ENCODE measurements around the gene CETN1. TPM values are rescaled to one million over a fixed set of nuclear protein-coding genes. Genes with fewer than 3 reads are reported as not detected.

Gene CETN1
- 1 to 10 TPM in 1 of 2 donors, not detected in 1; 8.7 TPM for total RNA-seq

DNA sequence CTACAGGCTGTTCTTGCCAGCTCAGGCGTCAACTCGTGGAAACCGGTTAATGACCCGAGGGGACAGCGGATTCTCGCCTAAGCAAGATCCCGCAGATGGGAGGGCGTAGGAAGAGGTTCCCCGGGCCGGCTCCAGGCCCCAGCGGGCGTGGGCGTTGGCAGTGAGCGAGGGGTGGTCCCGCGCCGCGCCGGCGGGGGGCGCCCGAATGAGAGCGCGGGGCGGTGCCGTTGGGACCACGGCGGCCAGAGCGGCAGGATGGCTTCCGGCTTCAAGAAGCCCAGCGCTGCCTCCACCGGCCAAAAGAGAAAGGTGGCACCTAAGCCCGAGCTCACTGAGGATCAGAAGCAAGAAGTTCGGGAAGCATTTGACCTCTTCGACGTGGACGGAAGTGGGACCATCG is at the start of gene CETN1:
TSS of gene CETN1 (plus strand) at position 227 of the 400 bp plus-strand sequence. CDS start at position 256, 29 bp downstream.
- WGBS = 94% methylated on average over 38 of the region's 38 CpGs
- Histone ChIP-seq H3K4me3 (no peak within 1 kb of the TSS), H3K4me1 (replicated peaks) (no peaks in the 10 kb centered on the region), H3K9me3 (no peaks in the 10 kb centered on the region), H3K36me3 (no peaks in the 10 kb centered on the region), H3K27ac (no peak within 1 kb of the TSS), H3K27me3 (replicated peaks; ENCODE audit: insufficient read depth) (no peaks in the 10 kb centered on the region)
- TF ChIP-seq, protein P1, sequence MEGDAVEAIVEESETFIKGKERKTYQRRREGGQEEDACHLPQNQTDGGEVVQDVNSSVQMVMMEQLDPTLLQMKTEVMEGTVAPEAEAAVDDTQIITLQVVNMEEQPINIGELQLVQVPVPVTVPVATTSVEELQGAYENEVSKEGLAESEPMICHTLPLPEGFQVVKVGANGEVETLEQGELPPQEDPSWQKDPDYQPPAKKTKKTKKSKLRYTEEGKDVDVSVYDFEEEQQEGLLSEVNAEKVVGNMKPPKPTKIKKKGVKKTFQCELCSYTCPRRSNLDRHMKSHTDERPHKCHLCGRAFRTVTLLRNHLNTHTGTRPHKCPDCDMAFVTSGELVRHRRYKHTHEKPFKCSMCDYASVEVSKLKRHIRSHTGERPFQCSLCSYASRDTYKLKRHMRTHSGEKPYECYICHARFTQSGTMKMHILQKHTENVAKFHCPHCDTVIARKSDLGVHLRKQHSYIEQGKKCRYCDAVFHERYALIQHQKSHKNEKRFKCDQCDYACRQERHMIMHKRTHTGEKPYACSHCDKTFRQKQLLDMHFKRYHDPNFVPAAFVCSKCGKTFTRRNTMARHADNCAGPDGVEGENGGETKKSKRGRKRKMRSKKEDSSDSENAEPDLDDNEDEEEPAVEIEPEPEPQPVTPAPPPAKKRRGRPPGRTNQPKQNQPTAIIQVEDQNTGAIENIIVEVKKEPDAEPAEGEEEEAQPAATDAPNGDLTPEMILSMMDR (IDR thresholded peaks at IDR 0.05) = no peak
- TF ChIP-seq POLR2AphosphoS5 (IDR thresholded peaks at IDR 0.05) = no peak
- TF ChIP-seq POLR2A (IDR thresholded peaks at IDR 0.05) = no peak
- intact Hi-C loops (cut with DNase I) = no loop called here
- no peak for DNase-seq (ENCODE audit: low spot score)

DNA sequence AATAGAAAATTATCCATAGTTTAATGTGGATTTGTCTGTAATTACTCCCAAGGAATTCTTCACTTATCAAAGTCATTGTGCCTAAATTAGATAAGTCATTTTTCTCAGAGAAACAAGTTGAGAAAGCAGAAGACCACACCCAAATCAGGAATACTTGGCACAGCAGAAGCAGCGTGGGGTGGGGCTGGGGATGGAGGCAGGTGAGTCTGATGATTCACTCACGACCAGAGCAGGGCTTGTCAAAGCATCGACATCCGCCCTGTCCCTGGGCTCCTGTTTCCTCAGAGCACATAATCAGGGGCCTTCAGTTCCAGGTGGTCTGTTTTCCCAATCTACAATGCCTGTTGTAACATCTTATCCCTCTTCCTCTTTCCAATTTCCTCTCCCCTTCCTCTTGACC is 48.2 kb upstream of the CETN1 start:
- Histone ChIP-seq H3K36me3 (no peaks in the 10 kb centered on the region), H3K9me3 (no peaks in the 10 kb centered on the region), H3K27ac (no peak overlapping the region), H3K27me3 (replicated peaks; ENCODE audit: insufficient read depth) (no peaks in the 10 kb centered on the region), H3K4me3 (no peak overlapping the region), H3K4me1 (replicated peaks) (peaks cover 2% of the 10 kb centered on the region)
- no peak for DNase-seq (ENCODE audit: low spot score)
- WGBS = 69% methylated on average over 4 of the region's 4 CpGs
- TF ChIP-seq POLR2A (IDR thresholded peaks at IDR 0.05) (no peak), POLR2AphosphoS5 (IDR thresholded peaks at IDR 0.05) (no peak)
- TF ChIP-seq, protein P1 (IDR thresholded peaks at IDR 0.05) = no peak
- intact Hi-C loops (cut with DNase I) = no loop called here

DNA sequence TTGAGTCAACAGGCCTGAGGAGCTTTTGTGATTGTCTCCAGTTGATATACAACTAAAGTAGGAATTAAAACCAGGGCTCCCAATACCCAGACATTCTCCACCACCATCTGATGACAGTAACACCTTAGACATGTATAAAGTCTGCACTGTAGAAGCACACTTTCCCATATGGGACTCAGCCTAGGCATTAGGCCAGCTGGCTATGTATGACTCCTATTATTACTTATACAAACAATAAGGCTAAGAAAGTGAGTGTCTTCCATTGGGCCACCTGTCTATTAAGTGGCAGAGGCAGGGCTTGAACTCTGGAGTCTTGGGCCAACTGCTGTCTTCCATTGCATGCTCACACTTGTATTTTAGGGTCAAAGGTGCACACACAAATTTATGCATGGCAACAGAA is 47.5 kb upstream of the CETN1 start:
- Histone ChIP-seq H3K36me3 (no peaks in the 10 kb centered on the region), H3K27me3 (replicated peaks; ENCODE audit: insufficient read depth) (no peaks in the 10 kb centered on the region), H3K4me1 (replicated peaks) (peaks cover 2% of the 10 kb centered on the region), H3K27ac (no peak overlapping the region), H3K9me3 (no peaks in the 10 kb centered on the region), H3K4me3 (no peak overlapping the region)
- no peak for DNase-seq (ENCODE audit: low spot score)
- no peak for TF ChIP-seq POLR2AphosphoS5 (IDR thresholded peaks at IDR 0.05)
- TF ChIP-seq POLR2A (IDR thresholded peaks at IDR 0.05) = no peak
- TF ChIP-seq, protein P1 (IDR thresholded peaks at IDR 0.05) = no peak
- intact Hi-C loops (cut with DNase I) = no loop called here

DNA sequence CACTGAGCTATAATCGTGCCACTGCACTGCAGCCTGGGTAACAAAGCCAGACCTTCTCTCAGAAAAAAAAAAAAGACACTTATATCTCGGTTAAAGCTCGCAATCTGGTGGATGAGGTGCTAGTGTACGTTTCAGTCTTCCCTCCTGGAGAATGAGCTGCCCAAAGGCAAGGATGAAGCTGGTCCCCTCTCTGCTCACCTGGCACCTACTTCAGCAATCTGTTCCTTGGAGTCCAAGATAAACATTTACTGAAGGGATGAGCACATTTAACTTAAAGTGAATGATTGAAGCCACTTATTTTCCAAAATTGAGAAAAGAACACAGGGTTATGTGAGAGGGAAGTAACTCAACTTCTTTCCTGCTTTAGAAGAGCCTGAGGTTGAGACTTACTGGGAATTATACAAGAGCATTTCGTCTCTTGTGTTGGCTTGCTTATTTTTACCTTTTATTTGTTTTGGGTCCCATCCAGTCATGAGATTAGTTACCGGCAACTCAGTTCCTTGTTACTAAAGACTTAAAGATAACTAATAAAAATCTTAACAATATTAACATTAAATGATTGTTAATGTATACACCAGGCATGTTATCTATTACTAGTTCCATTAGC is 46.1 kb upstream of the CETN1 start:
- WGBS = 42% methylated on average over 6 of the region's 6 CpGs
- Histone ChIP-seq H3K36me3 (no peaks in the 10 kb centered on the region), H3K4me3 (no peak overlapping the region), H3K9me3 (no peaks in the 10 kb centered on the region), H3K27me3 (replicated peaks; ENCODE audit: insufficient read depth) (no peaks in the 10 kb centered on the region), H3K4me1 (replicated peaks) (peaks cover 2% of the 10 kb centered on the region), H3K27ac (peak overlapping the region; percentile 21 to 67)
- intact Hi-C loops (cut with DNase I) = no loop called here
- TF ChIP-seq POLR2AphosphoS5 (IDR thresholded peaks at IDR 0.05) = peak; percentile 60
- TF ChIP-seq, protein P1 (IDR thresholded peaks at IDR 0.05) = no peak
- DNase-seq (ENCODE audit: low spot score) = peak; percentile 31

DNA sequence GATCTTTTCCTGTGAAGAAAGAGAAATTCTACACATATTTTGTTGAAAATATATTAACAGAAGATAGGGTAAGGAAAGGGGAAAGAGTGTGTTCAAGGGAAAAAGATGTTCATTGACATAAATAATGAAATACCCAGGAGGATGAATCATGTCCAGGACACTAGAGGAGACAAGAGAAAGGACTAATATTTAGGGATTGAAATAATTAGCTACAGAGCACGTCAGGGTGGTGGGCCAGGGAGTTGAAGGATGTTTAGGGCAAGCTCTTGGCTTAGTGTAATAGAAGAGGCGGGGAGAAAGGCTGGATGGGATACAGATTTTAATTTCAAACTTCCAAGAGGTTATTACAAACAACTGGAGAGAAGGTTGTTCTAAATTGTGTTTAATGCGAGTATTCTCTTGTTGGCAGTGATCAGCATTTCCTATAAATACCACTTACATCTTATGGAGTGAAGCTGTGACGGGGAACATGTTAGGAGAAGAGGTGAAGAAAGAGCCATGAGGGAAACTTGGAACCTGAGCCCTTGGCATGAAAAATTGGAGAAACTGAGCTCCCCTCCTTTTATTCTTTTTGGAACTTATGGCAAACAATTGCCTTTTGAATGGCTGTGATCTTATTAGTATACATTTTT is 36.6 kb upstream of the CETN1 start:
- intact Hi-C loops (cut with DNase I) = no loop called here
- Histone ChIP-seq H3K4me1 (replicated peaks) (no peaks in the 10 kb centered on the region), H3K36me3 (no peaks in the 10 kb centered on the region), H3K4me3 (no peak overlapping the region), H3K27ac (no peak overlapping the region), H3K27me3 (replicated peaks; ENCODE audit: insufficient read depth) (no peaks in the 10 kb centered on the region), H3K9me3 (no peaks in the 10 kb centered on the region)
- TF ChIP-seq POLR2AphosphoS5 (IDR thresholded peaks at IDR 0.05) = no peak
- TF ChIP-seq, protein P1 (IDR thresholded peaks at IDR 0.05) = no peak
- no peak for TF ChIP-seq POLR2A (IDR thresholded peaks at IDR 0.05)
- no peak for DNase-seq (ENCODE audit: low spot score)
- WGBS = 61% methylated on average over 4 of the region's 4 CpGs
